HepG2 (cell line): ENCODE data around the gene LILRB5. TPM values are rescaled to one million over a fixed set of nuclear protein-coding genes. Genes with fewer than 3 reads are reported as not detected.

Source experiments
- ATAC-seq: fragments of 200-7000 bp; cut with Tn5 transposase; 3 replicates; pipeline ENCODE4 v1.9.1; 2020; ENCODE audit warnings: mild to moderate bottlenecking, moderate library complexity
- BruUV-seq: library from RNA; stranded (reverse); fragments of 400-500 nt; replicated peaks from 2 replicates; lab custom pipeline; 2021; lab: Mats Ljungman, UMichigan
- CTCF ChIA-PET: fragments of 300-600 bp; formaldehyde crosslinking; extraction: SDS; loops from one replicate; lab custom pipeline; 2021; ENCODE audit warnings: low total read pairs, inconsistent platforms, low intra/inter-chr PET ratio; lab: Yijun Ruan, JAX
- POLR2A ChIA-PET: fragments of 350-600 bp; sonication (Branson Sonifier 250); formaldehyde crosslinking; loops from one replicate; lab custom pipeline; 2020; ENCODE audit warnings: antibody characterized with exemption, inconsistent platforms; lab: Yijun Ruan, JAX
- DNase-seq: peaks from one replicate; pipeline ENCODE4 v3.0.0-alpha.2; 2015; ENCODE audit warnings: low spot score
- FAIRE-seq: peaks from 3 replicates; lab custom pipeline; 2011; peaks lifted over from hg19 to GRCh38; lab: Jason Lieb, UNC
- H2AFZ ChIP-seq: one replicate; pipeline ENCODE4 v1.6.1; 2011; ENCODE audit warnings: low read length, inconsistent platforms
- H3K27ac ChIP-seq: fragments of 300-600 bp; 3 replicates; pipeline ENCODE4 v1.8.0; 2011; ENCODE audit warnings: mixed run types, mild to moderate bottlenecking, mixed read lengths, low read length, inconsistent platforms; ENCODE audit not compliant: insufficient read depth; ENCODE audit errors: extremely low read length
- H3K27me3 ChIP-seq, 2 experiments: fragments of 200-600 bp in 1 of 2; 2 replicates in 1 of 2; 3 replicates in 1 of 2; pipeline versions ENCODE4 v1.6.0 to v1.8.0; 2011; ENCODE audit warnings: low read length in 2 of 2, mild to moderate bottlenecking in 2 of 2, moderate library complexity in 2 of 2, inconsistent platforms in 1 of 2; ENCODE audit not compliant: insufficient read depth in 2 of 2, control insufficient read depth in 1 of 2
- H3K36me3 ChIP-seq, 2 experiments: fragments of 200-600 bp in 1 of 2; replicated peaks in 1 of 2; 2 replicates in 1 of 2; 3 replicates in 1 of 2; pipeline versions ENCODE4 v1.5.1 to v1.8.0; 2011; ENCODE audit warnings: low read length in 2 of 2, inconsistent platforms in 1 of 2; ENCODE audit not compliant: insufficient read depth in 2 of 2, control insufficient read depth in 1 of 2
- H3K4me1 ChIP-seq: 2 replicates; pipeline ENCODE4 v1.5.1; 2012; ENCODE audit warnings: low read length, inconsistent platforms; ENCODE audit not compliant: insufficient read depth
- H3K4me2 ChIP-seq: 2 replicates; pipeline ENCODE4 v1.6.0; 2011; ENCODE audit warnings: low read depth, low read length, inconsistent platforms
- H3K4me3 ChIP-seq, 3 experiments: fragments of 200-600 bp in 1 of 3; sonication (generic), shearing (Covaris generic) in 1 of 3; replicated peaks in 1 of 3; 2 replicates each; pipeline ENCODE4 v1.5.1; 2011 to 2016; ENCODE audit warnings: low read length in 3 of 3, inconsistent platforms in 2 of 3, low read depth in 2 of 3, mild to moderate bottlenecking in 2 of 3, control low read depth in 1 of 3, mixed read lengths in 1 of 3; ENCODE audit not compliant: insufficient read depth in 1 of 3
- H3K79me2 ChIP-seq: one replicate; pipeline ENCODE4 v1.6.1; 2011; ENCODE audit warnings: low read length, inconsistent platforms; ENCODE audit not compliant: insufficient read depth
- H3K9ac ChIP-seq: 2 replicates; pipeline ENCODE4 v1.6.0; 2011; ENCODE audit warnings: mild to moderate bottlenecking, low read depth, low read length, inconsistent platforms; ENCODE audit not compliant: insufficient read depth
- H3K9me3 ChIP-seq: 2 replicates; pipeline ENCODE4 v1.5.1; 2012; ENCODE audit warnings: mild to moderate bottlenecking, low read length
- H4K20me1 ChIP-seq: 2 replicates; pipeline ENCODE4 v1.6.0; 2011; ENCODE audit warnings: inconsistent platforms, mild to moderate bottlenecking, low read length, moderate library complexity; ENCODE audit not compliant: insufficient read depth
- ELF4 ChIP-seq: sonication (generic); formaldehyde crosslinking; IDR thresholded peaks from 2 replicates; pipeline ENCODE4 v1.5.0; 2020; ENCODE audit warnings: missing genetic modification reagents, mild to moderate bottlenecking, moderate library complexity, borderline replicate concordance
- HMGA1 ChIP-seq: sonication (generic); formaldehyde crosslinking; conservative IDR thresholded peaks from 2 replicates; pipeline ENCODE4 v1.4.0; 2020; ENCODE audit warnings: missing genetic modification reagents
- HMGXB4 ChIP-seq, 2 experiments: sonication (generic) in 1 of 2; formaldehyde crosslinking in 1 of 2; IDR thresholded peaks; 2 replicates each; pipeline versions ENCODE4 v1.4.0 to v1.6.1; 2018 to 2020; ENCODE audit warnings: missing genetic modification reagents in 2 of 2, borderline replicate concordance in 1 of 2, low read depth in 1 of 2, mild to moderate bottlenecking in 1 of 2, missing biosample characterization in 1 of 2
- NCOA1 ChIP-seq: sonication (generic); formaldehyde crosslinking; IDR thresholded peaks from 2 replicates; pipeline ENCODE4 v1.9.0; 2021; ENCODE audit warnings: missing genetic modification reagents
- PPARG ChIP-seq: conservative IDR thresholded peaks from 2 replicates; pipeline ENCODE4 v1.6.1; 2016; ENCODE audit warnings: missing biosample characterization, missing genetic modification reagents
- SALL1 ChIP-seq: sonication (generic); formaldehyde crosslinking; IDR thresholded peaks from 2 replicates; pipeline ENCODE4 v1.8.0; 2022; ENCODE audit warnings: mild to moderate bottlenecking, missing genetic modification reagents
- SKIL ChIP-seq: sonication (generic); formaldehyde crosslinking; IDR thresholded peaks from 2 replicates; pipeline ENCODE4 v1.8.0; 2022; ENCODE audit warnings: missing genetic modification reagents, mild to moderate bottlenecking, moderate library complexity, borderline replicate concordance
- SUZ12 ChIP-seq: fragments of 150-350 bp; IDR thresholded peaks from 2 replicates; pipeline ENCODE4 v1.6.1; 2014; ENCODE audit warnings: low read depth, low read length
- U2AF1 ChIP-seq: fragments of 200-400 bp; formaldehyde crosslinking; optimal IDR thresholded peaks from 2 replicates; pipeline ENCODE3; 2017; ENCODE audit warnings: mild to moderate bottlenecking, low read depth, low read length
- ZFX ChIP-seq: sonication (generic); formaldehyde crosslinking; IDR thresholded peaks from 2 replicates; pipeline ENCODE4 v1.4.0; 2020; ENCODE audit warnings: mild to moderate bottlenecking, low read depth, missing genetic modification reagents, moderate library complexity
- ZNF264 ChIP-seq: sonication (generic); formaldehyde crosslinking; IDR thresholded peaks from 2 replicates; pipeline ENCODE4 v1.4.0; 2020; ENCODE audit warnings: missing genetic modification reagents
- ZNF34 ChIP-seq: sonication (generic); formaldehyde crosslinking; IDR thresholded peaks from 2 replicates; pipeline ENCODE4 v1.4.0; 2020; ENCODE audit warnings: mild to moderate bottlenecking, missing genetic modification reagents, borderline replicate concordance
- ZNF530 ChIP-seq: sonication (generic); formaldehyde crosslinking; IDR thresholded peaks from 2 replicates; pipeline ENCODE4 v1.5.0; 2020; ENCODE audit warnings: low read depth, mild to moderate bottlenecking, missing genetic modification reagents
- ZNF891 ChIP-seq: sonication (generic); formaldehyde crosslinking; IDR thresholded peaks from 2 replicates; pipeline ENCODE4 v1.5.0; 2020; ENCODE audit warnings: mild to moderate bottlenecking, missing genetic modification reagents
- WGBS: methylation state at CpG from one replicate; pipeline ENCODE4 v1.1.6; 2017; ENCODE audit warnings: low lambda C conversion rate; 5-methylcytosine and 5-hydroxymethylcytosine counted together
- in situ Hi-C: cut with HindIII; loops from 2 replicates; pipeline ENCODE4 v1.10.0; 2017; ENCODE audit warnings: low pct_unique_long_range_greater_than_20kb; ENCODE audit not compliant: extremely low pct_ligation_motif_present
- intact Hi-C: fragments of 100-400 bp; cut with micrococcal nuclease; formaldehyde crosslinking; loops from one replicate; pipeline ENCODE4 v1.10.0; 2022; ENCODE audit not compliant: unreplicated experiment
- polyA plus RNA-seq, 8 experiments: library from polyadenylated mRNA; depleted of rRNA in 3 of 8; stranded (reverse) in 7 of 8; unstranded in 1 of 8; fragments of >200 nt; fragmentation: Illumina TruSeq in 4 of 8; extraction: Trizol in 4 of 8; gene quantifications; 2 replicates each; pipeline versions ENCODE4 v1.2.1 to v1.2.3, GENCODE V29; 2011 to 2016; ENCODE audit warnings: low read depth in 4 of 8, missing spikeins in 1 of 8, mixed read lengths in 1 of 8; ENCODE audit not compliant: insufficient read depth in 1 of 8
- total RNA-seq, 5 experiments: library from RNA; depleted of rRNA; stranded (reverse); fragments of >200 nt; fragmentation: Illumina TruSeq; extraction: Trizol; gene quantifications; 2 replicates each; pipeline ENCODE4 v1.2.3, GENCODE V29; 2016; ENCODE audit warnings: low read depth in 1 of 5

The LILRB5 gene
- total and polyA plus RNA-seq, 2 of the 13 experiments (the other 11 are each of a cell fraction or from before 2014, with no cell fraction given): not detected

DNA sequence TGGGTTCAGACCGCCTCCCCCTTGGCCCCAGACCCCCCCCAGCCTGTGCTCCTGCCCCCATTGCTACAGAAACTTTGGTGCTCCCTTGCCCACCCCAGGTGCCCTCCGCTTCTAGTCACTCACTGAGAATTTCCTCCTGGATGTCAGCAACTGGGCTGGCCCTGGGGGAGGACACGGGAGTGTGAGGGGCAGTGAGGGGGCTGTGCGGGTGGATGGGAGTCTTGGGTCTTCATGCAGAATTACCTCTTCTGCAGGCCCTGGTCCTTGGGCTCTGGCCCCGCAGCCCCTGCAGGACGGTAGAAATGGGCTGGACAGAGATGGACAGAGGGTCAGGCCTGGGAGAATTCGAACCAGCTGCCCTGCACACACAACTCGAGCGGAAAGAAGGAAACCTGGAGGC lies 4.8 kb downstream of the LILRB5 start (continued):
- TF ChIP-seq HMGXB4 (CRISPR knock-in tag; IDR thresholded peaks at IDR 0.05; ENCODE audit: borderline replicate concordance in 1 of 2, low read depth in 1 of 2): no peak
- TF ChIP-seq PPARG (CRISPR knock-in tag): no peak
- TF ChIP-seq ZNF34: no peak
- no peak for TF ChIP-seq NCOA1
- no peak for TF ChIP-seq ZNF530
- TF ChIP-seq ZNF264 (CRISPR knock-in tag): no peak
- TF ChIP-seq SUZ12: no peak
- TF ChIP-seq ZNF891 (CRISPR knock-in tag): no peak

GRCh38 chr19:54248016-54248601 lies 9.0 kb downstream of the LILRB5 start:
- peaks cover 7 to 37% of the 10 kb centered on the region in 2 experiments for H3K27me3 ChIP-seq
- intact Hi-C loops: no loop called here
- ATAC-seq: no peak

More at GRCh38 chr19:54248016-54248601, 9.0 kb downstream of the LILRB5 start:
- WGBS: 60% methylated on average over 8 of the region's 8 CpGs
- H3K27ac ChIP-seq: no peak overlapping the region
- in situ Hi-C loops: no loop called here
- TF ChIP-seq SALL1 (CRISPR knock-in tag) (no peak), HMGA1 (CRISPR knock-in tag) (no peak), ELF4 (CRISPR knock-in tag) (no peak), SKIL (CRISPR knock-in tag) (no peak), ZFX (CRISPR knock-in tag) (no peak), U2AF1 (no peak)
- H3K4me1 ChIP-seq: no peaks in the 10 kb centered on the region
- no peaks in the 10 kb centered on the region for H3K9me3 ChIP-seq
- CTCF ChIA-PET: no interaction called here
- no peak for DNase-seq
- no peaks in the 10 kb centered on the region for H4K20me1 ChIP-seq
- no peak overlapping the region for H2AFZ ChIP-seq
- no peaks in the 10 kb centered on the region for H3K79me2 ChIP-seq
- no peak overlapping the region for H3K4me3 ChIP-seq
- no peak overlapping the region for H3K4me2 ChIP-seq
- H3K9ac ChIP-seq: no peak overlapping the region
- no peak for FAIRE-seq
- H3K36me3 ChIP-seq: no peaks in the 10 kb centered on the region
- POLR2A ChIA-PET: no interaction called here
- BruUV-seq: no TSS peak
